ENCODE data around the gene CDC23.
"Not testable (repeated sequence)": the region's sequence is repeated elsewhere in the genome, so short reads cannot be mapped to it uniquely, and the experiment has no call there.

The CDC23 gene

DNA sequence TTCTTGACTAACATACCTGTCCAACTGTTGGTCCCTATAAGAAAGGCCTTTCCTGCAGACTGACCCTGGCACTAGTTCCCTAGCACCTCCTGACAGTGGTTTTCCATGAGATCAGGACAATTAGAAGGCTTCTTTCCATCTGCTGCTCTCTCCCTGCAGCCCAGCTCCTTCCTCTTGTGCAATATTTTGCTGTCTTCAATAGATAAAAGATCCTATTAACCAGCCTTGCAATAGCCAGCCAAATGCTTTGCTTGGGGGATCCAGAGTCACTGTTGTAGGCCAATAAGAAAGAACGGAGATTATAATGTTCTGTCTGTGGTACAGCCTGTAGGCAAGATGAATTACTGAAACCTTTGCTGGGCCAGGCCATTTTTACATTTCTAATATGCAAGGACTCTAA is 55.5 kb downstream of the CDC23 start:
- no peak for DNase-seq (ENCODE audit: low read depth)
- no peak overlapping the region for H3K4me3 ChIP-seq (ENCODE audit: low read depth, low read length)

- not testable (repeated sequence) for DNase-seq (ENCODE audit: low read depth); H3K4me3 ChIP-seq (ENCODE audit: low read depth, low read length)
Measured at GRCh38 chr5:138155977-138156376, 57.1 kb downstream of the CDC23 start.

DNA sequence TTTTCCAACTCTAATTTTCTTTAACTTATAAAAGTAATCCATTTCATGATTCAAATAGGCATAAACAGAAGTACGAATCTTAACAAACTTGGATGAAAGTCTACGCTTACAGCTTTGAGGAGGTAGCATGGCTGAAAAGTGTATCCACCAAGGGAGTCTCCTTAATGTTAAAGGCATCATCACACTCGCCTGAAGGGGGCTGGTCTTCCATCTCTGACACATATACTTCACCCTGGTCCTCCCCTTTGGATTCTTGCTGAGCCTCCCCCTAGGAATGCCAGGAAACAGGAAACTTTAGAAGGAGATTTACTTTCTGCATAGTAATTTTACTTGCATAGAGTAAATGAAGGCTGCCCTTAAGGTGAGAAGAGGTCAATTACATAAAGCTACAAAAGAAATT is 63.6 kb downstream of the CDC23 start:
- no peak overlapping the region for H3K4me3 ChIP-seq (ENCODE audit: low read depth, low read length)
- DNase-seq (ENCODE audit: low read depth): no peak

DNA sequence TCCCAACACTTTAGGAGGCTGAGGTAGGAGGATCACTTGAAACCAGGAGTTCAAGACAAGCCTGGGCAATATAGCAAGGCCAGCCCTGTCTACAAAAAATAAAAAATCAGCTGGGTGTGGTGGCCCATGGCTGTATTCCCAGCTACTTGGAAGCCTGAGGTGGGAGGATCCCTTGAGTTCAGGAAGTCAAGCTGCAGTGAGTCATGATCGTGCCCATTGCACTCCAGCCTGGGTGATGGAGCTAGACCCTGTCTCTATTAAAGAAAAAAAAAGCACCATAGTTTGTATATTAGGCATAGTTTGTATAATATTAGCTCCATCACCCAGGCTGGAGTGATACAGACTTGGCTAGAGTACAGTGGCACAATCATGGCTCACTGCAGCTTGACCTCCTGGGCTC is 64.3 kb downstream of the CDC23 start:
- H3K4me3 ChIP-seq (ENCODE audit: low read depth, low read length): no peak overlapping the region
- peak; percentile 36 for DNase-seq (ENCODE audit: low read depth)

DNA sequence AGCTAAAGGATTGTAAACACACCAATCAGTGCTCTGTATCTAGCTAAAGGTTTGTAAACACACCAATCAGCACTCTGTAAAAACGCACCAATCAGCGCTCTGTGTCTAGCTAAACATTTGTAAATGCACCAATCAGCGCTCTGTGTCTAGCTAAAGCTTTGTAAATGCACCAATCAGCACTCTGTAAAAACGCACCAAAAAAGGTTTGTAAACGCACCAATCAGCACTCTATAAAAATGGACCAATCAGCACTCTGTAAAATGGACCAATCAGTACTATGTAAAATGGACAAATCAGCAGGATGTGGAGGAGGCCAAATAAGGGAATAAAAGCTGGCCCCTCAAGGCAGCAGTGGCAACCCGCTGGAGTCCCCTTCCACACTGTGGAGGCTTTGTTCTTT is 69.5 kb downstream of the CDC23 start:
- H3K4me3 ChIP-seq (ENCODE audit: low read depth, low read length); DNase-seq (ENCODE audit: low read depth): not testable (repeated sequence)

DNA sequence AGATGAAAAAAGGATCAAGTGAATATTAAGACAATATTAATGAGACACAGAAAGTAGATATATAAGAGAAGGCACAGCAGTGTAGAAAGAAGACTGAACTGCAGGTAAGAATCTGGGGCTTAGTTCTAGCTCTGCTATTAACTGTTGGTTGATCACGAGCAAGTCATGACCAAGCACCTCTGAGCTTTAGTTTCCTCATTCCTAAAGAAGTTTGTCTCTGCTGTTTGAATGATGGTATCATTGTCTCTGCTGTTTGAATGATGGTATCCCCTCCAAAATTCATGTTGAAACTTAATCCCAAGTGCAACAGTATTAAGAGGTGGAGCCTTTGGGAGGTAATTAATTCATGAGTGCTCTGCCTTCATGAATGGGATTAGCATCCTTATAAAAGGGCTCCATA is 71.4 kb downstream of the CDC23 start:
- no peak overlapping the region for H3K4me3 ChIP-seq (ENCODE audit: low read depth, low read length)
- DNase-seq (ENCODE audit: low read depth): no peak

DNA sequence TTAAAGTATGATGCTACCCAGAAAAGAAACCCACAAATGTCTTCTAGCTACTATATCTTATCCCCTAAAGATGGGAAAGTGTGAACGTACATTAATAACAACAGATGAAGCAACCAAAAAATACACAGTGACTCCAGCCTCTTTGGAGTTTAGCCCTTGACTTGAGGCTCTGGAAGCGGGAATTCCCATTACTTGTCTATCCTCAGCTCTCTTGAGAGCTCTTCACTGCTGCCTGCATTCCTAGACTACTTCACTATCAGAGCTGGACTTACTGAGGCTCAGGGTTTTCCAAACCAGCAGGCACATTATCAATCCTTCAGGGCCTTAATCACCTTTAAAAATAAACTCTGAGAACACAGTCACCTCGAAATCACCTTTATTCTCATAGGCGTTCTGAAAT is 72.9 kb downstream of the CDC23 start:
- no peak overlapping the region for H3K4me3 ChIP-seq (ENCODE audit: low read depth, low read length)
- no peak for DNase-seq (ENCODE audit: low read depth)

- no peak for DNase-seq (ENCODE audit: low read depth)
- no peak overlapping the region for H3K4me3 ChIP-seq (ENCODE audit: low read depth, low read length)
Measured at GRCh38 chr5:138139781-138140090, 73.4 kb downstream of the CDC23 start.

DNA sequence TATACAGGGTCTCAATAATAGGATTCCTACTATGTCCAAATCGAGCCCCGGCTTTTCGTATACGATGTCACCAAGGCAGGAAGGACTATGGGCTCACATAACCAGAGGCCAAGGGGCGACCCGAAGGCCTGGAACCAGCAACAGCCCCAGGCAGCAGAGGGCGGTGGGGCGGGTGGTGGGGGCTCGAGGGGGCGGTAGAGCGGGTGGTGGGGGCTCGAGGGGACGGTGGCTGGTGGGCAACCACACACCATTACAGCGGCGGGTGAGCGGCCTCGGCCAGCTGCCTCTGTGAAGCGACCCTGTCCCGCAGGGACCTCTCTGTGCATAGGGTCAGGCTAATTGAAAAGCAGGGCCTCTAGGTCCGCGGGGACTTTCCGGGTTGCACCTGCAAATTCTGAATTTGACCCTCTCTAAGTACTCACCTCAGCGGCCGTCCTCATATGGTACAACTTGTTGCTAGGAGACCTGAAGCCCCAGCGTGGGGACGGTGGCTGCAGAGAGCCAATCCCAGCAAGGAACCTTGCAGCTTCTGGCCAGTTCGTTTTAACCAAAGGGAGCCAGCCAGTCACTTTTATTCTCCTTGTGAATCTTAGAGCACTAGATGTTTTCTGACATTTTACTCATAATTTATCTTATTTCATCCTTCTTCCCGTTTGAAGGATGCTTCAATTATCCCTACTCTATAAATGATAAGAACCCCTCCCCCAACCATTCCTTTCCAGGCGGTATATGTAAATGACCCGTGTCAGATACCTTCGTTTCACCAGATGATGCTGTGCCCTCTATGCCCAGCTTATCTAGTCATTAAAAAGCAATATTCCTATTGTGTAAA is 74.0 kb downstream of the CDC23 start, which contains the start of gene NME5:
Gene NME5, minus strand, starts transcription at position 480 of the 832 bp plus-strand sequence. CDS start 648 bp downstream, outside the sequence.
- peak; percentile 24 for DNase-seq (ENCODE audit: low read depth)

More for the DNA sequence above, 74.0 kb downstream of the CDC23 start, which contains the start of gene NME5:
- peak within 1 kb of the TSS; percentile 55 for H3K4me3 ChIP-seq (ENCODE audit: low read depth, low read length)

Data from skeletal muscle cell (primary cell).